HFFc6 (cell line): ENCODE results near the gene SQOR. TPM values are rescaled to one million over a fixed set of nuclear protein-coding genes. Genes with fewer than 3 reads are reported as not detected.
A peak's percentile ranks its signal among the peaks of the same experiment; 100 is the strongest.
"Not testable (repeated sequence)": the region's sequence is repeated elsewhere in the genome, so short reads cannot be mapped to it uniquely, and the experiment has no call there.

Experiments used
- DNase-seq: peaks from one replicate; pipeline ENCODE4 v3.0.0-alpha.2; 2018
- H3K27ac Mint-ChIP-seq: 2 replicates; pipeline ENCODE4 v1.8.0; 2020; ENCODE audit warnings: mild to moderate bottlenecking, mixed read lengths
- H3K27me3 Mint-ChIP-seq: 2 replicates; pipeline ENCODE4 v1.8.0; 2021; ENCODE audit warnings: mild to moderate bottlenecking, moderate library complexity, mixed read lengths; ENCODE audit not compliant: insufficient read depth
- H3K36me3 Mint-ChIP-seq: 2 replicates; pipeline ENCODE4 v1.8.0; 2021; ENCODE audit warnings: low read depth, mixed read lengths
- H3K4me1 Mint-ChIP-seq: 2 replicates; pipeline ENCODE4 v1.8.0; 2020; ENCODE audit warnings: low read depth, mixed read lengths
- H3K4me3 Mint-ChIP-seq: 2 replicates; pipeline ENCODE4 v1.8.0; 2020; ENCODE audit warnings: mild to moderate bottlenecking, moderate library complexity, mixed read lengths
- H3K9me3 Mint-ChIP-seq: 2 replicates; pipeline ENCODE4 v1.8.0; 2020; ENCODE audit warnings: mild to moderate bottlenecking, mixed read lengths
- CTCF ChIP-seq: fragments of 200-600 bp; sonication (generic); IDR thresholded peaks from 2 replicates; pipeline ENCODE4 v1.5.0; 2021; ENCODE audit warnings: antibody characterized with exemption, mild to moderate bottlenecking
- total RNA-seq, 6 experiments: library from RNA; stranded (reverse); fragmentation: NEBNext Ultra II Directional; extraction: Animal tissue kit (Norgen Biotek cat#: 25700); gene quantifications; 2 replicates in 1 of 6; 3 replicates in 5 of 6; pipeline ENCODE4 v1.2.3, GENCODE V29; 2021

Gene SQOR
- total RNA-seq, 6 experiments from 2014 or later: 25.3 to 43.2 (median 39.7) TPM

GRCh38 chr15:45646220-45646619 is 11.4 kb downstream of the SQOR start:
- Mint-ChIP-seq H3K9me3 (0 out of 2 replicates have a peak, but pooled peaks cover 4% of the 10 kb centered on the region), H3K27me3 (peaks cover 6% of the 10 kb centered on the region; the same call in 1 of the 2 replicates), H3K36me3 (peaks cover 6% of the 10 kb centered on the region), H3K27ac (peak overlapping the region; percentile 93), H3K4me3 (peak overlapping the region; percentile 62), H3K4me1 (peaks cover 64% of the 10 kb centered on the region)
- no peak for TF ChIP-seq CTCF
- peak; percentile 19 for DNase-seq

- TF ChIP-seq CTCF: no peak
Measured at GRCh38 chr15:45647828-45648227, 13.0 kb downstream of the SQOR start.

GRCh38 chr15:45648521-45649200 is 13.8 kb downstream of the SQOR start:
- H3K27ac Mint-ChIP-seq: peak overlapping the region; percentile 84
- peak; percentile 65 for DNase-seq
- H3K36me3 Mint-ChIP-seq: peaks cover 6% of the 10 kb centered on the region
- peak overlapping the region; percentile 53 for H3K4me3 Mint-ChIP-seq
- H3K4me1 Mint-ChIP-seq: peaks cover 41% of the 10 kb centered on the region
- TF ChIP-seq CTCF: no peak
- 0 out of 2 replicates have a peak, but pooled peaks cover 4% of the 10 kb centered on the region for H3K9me3 Mint-ChIP-seq
- H3K27me3 Mint-ChIP-seq: peaks cover 6% of the 10 kb centered on the region; the same call in 1 of the 2 replicates

More at GRCh38 chr15:45647828-45648227, 13.0 kb downstream of the SQOR start:
- Mint-ChIP-seq H3K36me3 (peaks cover 6% of the 10 kb centered on the region), H3K27me3 (peaks cover 6% of the 10 kb centered on the region; the same call in 1 of the 2 replicates), H3K4me3 (no peak overlapping the region), H3K9me3 (0 out of 2 replicates have a peak, but pooled peaks cover 4% of the 10 kb centered on the region), H3K27ac (no peak overlapping the region), H3K4me1 (peaks cover 48% of the 10 kb centered on the region)
- no peak for DNase-seq

GRCh38 chr15:45650007-45650406 is 15.2 kb downstream of the SQOR start:
- not testable (repeated sequence) for H3K36me3 Mint-ChIP-seq, H3K9me3 Mint-ChIP-seq, H3K27ac Mint-ChIP-seq, H3K4me3 Mint-ChIP-seq, H3K27me3 Mint-ChIP-seq, DNase-seq
- H3K4me1 Mint-ChIP-seq: peaks cover 31% of the 10 kb centered on the region

- H3K4me3 Mint-ChIP-seq: no peak overlapping the region
- H3K36me3 Mint-ChIP-seq: peaks cover 6% of the 10 kb centered on the region
- H3K4me1 Mint-ChIP-seq: peaks cover 21% of the 10 kb centered on the region
- TF ChIP-seq CTCF: no peak
- H3K9me3 Mint-ChIP-seq: 0 out of 2 replicates have a peak, but pooled peaks cover 4% of the 10 kb centered on the region
- no peak overlapping the region for H3K27ac Mint-ChIP-seq
- DNase-seq: no peak
- H3K27me3 Mint-ChIP-seq: no peaks in the 10 kb centered on the region
Measured at GRCh38 chr15:45650889-45651525, 16.2 kb downstream of the SQOR start.
